GM21619 (cell line): ENCODE measurements around the gene RAMP2.
"Not testable (repeated sequence)": the region's sequence is repeated elsewhere in the genome, so short reads cannot be mapped to it uniquely, and the experiment has no call there.

Experiments
- ATAC-seq: cut with Tn5 transposase; IDR thresholded peaks from one replicate; pipeline ENCODE4 v1.9.1; 2021; ENCODE audit not compliant: unreplicated experiment

RAMP2 gene, protein sequence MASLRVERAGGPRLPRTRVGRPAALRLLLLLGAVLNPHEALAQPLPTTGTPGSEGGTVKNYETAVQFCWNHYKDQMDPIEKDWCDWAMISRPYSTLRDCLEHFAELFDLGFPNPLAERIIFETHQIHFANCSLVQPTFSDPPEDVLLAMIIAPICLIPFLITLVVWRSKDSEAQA

DNA sequence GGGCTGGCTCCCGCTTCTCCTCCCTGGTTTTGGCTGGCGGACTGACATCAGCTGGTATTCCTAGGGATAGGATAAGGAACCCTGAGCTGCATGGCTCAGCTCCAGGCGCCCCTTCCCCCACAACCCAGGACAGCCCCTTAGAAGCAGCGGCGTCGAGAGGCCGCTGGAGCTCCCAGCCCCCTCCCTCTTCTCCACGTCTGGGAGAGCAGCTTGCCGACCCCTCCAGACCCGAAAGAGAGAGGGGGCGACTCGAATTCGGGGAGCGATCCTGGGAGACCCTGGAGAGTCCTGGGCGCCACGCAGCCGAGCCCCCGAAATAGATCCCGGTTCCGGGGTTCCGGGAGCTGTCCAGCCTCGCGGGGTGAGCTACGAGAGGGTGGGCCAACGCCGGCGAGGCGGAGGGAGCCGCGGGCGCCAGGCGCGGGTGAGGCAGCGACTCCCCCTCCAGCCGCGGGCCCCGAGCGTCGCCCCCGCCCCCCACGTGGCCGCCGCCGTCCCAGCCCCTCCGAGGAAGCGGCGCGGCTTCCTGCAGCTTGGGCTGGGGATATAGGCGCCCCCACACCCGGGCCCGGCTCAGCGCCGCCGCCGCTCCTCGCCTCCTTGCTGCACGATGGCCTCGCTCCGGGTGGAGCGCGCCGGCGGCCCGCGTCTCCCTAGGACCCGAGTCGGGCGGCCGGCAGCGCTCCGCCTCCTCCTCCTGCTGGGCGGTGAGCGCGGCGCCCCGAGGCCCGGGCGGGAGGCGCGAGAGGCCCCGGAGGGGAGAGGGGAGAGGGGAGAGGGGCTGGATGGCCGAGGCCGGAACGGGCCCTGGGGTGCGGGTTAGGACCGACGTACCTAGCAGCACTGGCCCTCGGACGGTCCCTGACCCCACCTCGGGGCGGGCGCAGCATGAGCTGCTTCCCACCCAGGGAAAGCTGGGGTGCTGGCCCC is at the start of gene RAMP2:
Gene RAMP2 (plus strand): TSS at position 576 of the 930 bp plus-strand sequence. CDS start 35 bp downstream, at position 611.
- no peak for ATAC-seq

DNA sequence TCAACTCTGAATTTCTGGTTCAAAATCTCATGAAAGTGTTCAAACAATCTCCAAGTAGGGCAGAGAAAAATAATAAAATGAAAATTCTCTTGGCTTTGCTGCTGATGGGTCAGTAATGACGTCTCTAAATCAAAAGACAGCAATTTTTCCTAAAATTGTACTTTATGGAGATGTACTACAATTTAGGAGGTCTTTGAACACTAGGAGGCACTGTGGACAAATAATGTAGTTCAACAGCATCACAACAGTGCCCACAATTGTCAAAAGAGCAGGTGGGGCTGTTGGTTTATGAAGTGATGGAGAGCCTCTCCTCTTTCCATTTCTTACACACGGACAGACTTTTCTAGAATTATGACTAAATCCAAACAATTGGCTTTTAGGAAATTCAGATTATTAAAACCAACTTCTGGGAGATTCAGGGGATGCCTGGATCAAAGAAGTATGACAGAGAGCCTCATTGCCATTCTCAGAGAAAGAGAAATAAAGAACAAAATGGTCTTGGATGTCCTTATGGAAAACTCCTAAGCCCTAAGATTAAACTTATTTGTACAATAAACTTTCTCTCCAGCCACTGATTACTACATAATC is 39.9 kb upstream of the RAMP2 start:
- ATAC-seq, result no peak

DNA sequence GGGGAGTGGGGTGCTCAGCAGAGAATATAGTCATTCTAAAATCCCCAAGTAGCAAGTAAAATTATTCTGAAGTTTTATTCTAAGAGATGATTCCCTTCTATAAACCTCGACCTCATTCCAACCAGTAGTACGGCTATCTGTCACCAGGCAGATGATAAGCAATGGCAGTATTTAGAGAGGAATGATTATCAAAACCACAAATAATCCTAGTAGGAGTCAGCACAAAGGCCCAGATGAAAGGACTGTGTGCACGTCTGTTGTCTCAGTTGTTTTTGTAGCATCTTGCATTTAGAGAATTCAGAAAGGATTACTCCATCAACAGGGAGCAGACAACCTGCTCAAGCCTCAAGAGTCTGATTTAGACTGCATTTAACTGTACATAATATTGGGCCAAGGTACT is 37.4 kb upstream of the RAMP2 start:
- ATAC-seq, result no peak

DNA sequence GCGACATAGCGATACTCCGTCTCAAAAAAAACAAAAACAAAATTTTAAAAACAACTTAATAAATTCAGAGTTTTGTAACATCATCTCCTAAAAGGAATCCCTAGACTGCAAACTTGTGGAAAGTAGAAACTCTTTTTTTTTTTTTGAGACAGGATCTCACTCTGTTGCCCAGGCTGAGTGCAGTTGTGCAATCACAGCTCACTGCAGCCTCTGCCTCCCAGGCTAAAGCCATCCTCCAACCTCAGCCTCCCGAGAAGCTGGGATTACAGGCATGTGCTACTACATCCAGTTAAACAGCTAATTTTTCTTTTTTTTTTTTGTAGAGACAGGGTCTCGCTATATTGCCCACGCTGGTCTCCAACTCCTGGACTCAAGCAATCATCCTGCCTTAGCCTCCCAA is 35.9 kb upstream of the RAMP2 start:
- ATAC-seq, result no peak

DNA sequence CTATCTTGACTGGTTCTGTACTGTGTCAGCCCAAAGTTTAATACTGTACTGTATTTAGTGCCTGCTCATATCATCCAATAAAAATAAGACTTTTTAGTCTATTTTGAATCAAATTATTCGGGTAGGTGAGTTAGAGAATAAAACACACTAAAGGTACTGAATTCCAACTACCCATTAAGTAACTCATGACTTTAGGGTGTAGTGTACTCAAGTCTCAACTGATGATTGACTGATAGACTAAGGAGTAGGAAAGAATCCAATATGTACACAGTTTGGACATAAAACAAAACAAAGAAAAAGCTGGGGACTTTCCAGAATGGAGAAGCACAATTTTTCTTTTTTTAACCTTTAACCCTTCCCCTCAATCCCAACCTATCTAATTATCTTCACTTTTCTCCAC is 20.3 kb upstream of the RAMP2 start:
- no peak for ATAC-seq

DNA sequence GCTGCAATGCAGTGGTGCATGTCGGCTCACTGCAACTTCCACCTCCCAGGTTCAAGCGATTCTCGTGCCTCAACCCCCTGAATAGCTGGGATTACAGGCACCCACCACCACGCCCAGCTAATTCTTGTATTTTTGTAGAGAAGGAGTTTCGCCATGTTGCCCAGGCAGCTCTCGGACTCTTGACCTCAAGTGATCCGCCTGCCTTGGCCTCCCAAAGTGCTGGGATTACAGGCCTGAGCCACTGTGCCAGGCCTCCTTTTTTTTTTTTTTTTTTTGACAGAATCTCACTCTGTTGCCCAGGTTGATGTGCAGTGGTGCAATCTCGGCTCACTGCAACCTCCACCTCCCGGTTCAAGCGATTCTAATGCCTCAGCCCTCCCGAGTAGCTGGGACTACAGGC is 18.1 kb upstream of the RAMP2 start:
- not testable (repeated sequence) for ATAC-seq

DNA sequence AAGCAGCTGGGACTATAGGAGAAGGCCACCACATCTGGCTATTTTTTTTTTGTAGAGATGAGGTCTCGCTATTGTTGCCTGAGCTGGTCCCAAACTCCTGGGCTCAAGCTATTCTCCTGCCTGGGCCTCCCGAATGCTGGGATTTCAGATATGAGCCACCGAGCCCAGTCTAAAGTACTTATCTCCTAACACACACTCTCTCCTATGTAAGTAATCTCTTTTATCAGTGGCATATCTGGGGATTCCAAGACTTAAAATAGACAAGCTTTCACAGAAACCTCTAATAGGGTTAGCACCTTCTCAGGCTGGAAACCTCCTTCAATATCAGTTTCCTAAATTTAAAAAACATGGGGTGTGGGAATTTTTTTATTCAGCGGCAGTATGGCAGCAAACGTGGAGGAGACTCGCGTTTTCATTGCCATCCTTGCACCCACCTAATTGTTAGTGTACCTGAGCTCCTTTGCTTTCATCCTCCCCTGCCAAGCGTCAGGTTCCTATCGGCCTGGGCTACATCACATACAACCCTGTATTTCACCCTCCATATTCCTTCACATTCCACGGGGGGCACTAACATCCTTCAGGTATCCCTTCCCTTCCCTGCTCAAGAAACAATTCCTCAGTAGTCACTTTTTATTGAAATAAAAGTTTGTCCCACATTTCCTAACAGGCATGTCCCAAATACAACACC is 17.3 kb upstream of the RAMP2 start:
- no peak for ATAC-seq

DNA sequence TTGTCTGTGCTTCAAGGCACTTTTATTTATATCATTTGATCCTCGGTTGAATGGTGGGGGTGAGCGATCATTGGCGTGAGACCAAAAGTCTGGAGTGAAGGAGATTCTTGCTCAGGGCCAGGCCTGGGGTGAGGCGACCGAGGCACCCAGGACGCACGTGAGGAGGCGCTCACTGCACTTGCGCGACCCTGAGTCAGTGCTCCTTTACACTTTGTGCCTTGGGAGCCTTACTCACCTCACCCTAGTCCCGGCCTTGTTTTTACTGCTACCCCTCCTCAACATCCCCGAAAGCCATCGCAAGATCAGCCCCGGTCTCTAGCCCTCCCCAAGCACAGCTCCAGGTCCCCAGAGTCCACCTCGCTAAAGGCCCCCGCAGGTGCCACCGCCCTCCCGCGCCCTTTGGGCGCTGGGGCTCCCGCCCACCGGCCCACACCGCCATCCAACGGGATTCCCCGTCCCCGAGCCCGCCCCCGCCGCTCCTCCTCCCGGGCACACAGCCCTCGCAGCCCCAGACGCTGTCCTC is 16.7 kb upstream of the RAMP2 start:
- peak; percentile 44 for ATAC-seq

DNA sequence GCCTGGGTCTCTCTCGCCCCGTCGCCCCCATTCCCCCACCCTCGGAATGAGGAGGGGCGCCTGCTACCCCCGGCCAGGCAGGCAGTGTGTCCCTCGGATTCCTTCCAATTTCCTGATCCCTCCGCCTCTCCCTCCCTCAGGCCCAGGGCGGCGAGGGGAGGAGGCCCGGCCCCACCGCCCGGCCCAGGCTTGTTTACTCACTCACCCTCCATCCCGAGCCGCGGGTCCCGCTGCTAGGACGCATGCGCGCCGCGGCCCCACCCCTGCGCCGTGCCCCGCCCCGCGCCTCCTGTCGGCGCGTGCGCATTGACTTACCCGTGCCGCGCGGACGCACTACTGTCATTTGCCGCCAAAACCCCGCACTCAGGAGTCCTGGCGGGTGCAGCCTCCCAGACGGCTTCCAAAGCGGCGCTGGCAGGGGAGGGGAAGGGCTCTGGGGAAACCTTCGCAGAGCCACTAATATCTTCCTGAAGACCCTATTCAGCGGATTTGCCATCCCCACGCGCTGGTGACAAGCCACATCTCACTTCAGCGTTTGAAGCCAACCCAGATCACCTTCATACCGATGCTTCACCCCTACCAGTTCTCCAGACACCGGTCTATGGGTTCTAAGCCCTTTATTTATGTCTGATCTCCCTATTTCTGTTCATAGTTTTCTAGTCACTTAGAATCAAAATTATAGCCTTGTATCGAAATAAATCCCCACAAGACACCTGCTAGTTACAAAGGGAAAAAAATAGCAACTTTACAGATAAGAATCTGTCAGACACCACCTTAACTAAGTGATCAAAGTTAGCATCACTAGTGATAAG is 16.0 kb upstream of the RAMP2 start, which contains the start of gene EZH1:
Gene EZH1 (minus strand): TSS at position 235 of the 812 bp plus-strand sequence. CDS start 16,099 bp downstream, outside the sequence.
- peak; percentile 69 for ATAC-seq

DNA sequence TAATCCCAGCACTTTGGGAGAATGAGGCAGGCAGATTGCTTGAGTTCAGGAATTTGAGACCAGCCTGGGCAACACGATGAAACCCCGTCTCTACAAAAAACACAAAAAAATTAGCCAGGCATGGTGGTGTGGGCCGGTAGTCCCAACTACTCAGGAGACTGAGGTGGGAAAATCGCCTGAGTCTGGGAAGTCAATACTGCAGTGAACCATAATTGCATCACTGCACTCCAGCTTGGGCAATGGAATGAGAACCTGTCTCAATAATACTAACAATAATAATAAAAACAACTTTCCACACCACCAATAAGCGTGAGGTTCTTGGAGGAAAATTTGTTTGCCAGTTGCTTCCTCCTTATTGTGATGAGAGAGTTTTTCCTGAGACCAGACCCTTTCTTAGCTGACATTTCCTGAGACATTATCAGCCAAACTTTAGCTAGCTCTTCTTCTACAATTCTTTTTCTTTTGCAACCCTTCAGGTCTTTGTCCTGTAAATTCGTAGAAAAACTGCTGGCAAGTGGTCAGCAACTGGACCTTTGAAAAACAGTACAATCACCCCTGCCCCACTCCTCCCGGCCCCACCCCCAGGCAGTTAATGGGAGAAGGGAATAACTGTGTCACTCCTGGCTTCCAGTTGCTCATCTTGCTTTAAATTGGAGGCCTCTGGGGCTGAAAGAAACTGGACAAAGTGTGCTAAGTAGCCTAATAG is 12.7 kb upstream of the RAMP2 start:
- ATAC-seq, result no peak

DNA sequence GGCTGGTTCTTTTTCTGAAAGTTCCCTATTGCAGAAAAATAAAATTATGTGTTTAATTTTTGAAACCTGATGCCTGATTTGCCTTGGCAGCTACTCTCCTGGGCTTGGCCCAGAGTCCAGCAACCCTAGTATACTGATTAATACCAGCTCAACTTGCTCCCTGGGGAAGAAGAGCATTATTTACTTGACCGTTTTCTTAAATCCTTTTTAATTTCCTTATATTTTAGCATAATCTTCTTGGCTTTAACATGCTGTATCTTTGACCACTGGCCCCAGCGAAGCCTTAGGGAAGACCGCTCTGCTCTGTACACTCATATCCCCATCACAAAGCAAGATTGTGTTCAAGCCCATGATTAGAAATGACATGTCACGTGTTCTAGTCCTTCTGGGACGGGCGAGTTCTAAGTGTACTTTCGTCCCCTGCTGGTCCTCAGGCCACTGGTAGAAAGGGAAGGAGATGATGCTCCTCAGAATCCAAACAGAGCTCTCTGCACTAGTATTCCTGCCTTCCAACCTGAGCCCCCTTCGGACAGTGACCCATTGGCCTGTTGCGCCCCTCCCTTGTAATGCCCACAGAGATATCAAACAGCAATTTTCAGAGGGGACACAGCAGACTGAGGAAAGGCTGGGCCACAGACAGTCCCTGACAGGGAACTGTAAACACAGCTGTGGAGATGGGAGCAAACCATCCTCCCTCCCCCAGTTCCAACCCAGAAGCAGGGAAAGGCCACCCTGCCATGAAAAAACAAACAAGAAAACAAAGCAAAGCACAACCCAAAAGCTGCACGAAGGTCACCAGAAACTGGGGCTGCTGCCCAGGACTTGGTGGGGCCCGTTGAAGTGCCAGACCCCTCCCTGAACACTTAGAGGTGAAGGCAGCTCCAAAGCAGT is 11.9 kb upstream of the RAMP2 start:
- no peak for ATAC-seq

DNA sequence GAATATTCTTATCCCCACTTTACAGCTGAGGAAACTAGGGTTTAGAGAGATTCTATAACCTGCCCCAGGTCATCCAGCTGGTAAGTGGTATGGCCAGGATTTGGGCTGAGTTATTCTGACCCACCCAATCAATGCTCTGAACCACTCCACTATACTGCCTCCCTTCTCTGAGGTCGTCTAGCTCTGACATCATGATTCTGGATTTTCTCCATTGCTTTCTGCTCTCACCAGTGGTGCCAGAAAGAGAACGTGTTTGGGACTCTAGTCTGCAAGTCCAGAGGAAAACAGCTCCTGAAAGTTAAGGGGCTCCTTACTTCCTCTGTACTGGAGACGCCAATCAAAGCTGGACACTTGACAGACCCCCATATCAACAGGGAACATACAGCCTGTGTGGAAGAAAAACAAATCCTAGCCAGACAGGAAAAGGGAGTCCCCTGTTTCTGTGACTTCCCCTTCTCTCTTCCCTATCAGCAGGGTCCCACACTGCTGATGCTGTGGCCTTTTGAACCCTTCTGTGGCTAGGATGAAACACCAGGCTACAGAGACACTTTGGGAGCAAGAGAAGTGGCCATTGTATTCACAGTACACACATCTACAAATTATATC is 10.2 kb upstream of the RAMP2 start:
- no peak for ATAC-seq

DNA sequence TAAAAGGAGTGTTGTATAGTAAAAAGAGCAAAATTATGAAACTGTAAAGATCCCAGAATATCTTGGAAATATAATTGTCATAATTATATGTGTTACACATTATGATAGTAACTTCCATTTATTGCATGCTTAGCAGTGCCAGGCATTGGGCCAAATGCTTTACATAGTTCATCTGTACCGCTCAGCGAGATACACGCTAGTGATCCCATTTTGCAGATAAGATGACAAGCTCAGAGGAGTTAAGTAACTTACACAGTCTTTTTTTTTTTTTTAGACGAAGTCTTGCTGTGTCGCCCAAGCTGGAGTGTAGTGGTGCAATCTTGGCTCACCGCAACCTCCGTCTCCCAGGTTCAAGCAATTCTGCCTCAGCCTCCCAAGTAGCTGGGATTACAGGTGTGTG is 9.4 kb upstream of the RAMP2 start:
- no peak for ATAC-seq

DNA sequence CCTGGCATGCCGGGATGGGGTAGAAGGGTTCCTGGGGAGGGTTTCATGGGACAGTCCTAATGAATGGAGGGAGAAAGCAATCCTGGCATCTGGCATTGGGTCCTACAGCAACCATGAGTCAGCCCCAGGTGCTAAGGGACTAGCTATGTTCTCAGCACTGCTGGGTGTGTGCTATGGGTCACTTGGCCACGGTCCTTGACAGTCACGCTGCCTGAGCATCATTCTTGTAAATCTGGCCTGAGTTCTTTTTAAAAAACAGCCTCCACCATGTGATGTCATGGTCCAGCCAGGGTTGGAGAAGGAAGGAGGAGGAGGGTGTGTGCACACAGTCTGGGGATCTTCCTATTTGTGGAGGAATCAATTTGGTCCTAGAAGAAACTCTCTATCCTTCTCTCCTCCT is 6.2 kb upstream of the RAMP2 start:
- ATAC-seq, result no peak

DNA sequence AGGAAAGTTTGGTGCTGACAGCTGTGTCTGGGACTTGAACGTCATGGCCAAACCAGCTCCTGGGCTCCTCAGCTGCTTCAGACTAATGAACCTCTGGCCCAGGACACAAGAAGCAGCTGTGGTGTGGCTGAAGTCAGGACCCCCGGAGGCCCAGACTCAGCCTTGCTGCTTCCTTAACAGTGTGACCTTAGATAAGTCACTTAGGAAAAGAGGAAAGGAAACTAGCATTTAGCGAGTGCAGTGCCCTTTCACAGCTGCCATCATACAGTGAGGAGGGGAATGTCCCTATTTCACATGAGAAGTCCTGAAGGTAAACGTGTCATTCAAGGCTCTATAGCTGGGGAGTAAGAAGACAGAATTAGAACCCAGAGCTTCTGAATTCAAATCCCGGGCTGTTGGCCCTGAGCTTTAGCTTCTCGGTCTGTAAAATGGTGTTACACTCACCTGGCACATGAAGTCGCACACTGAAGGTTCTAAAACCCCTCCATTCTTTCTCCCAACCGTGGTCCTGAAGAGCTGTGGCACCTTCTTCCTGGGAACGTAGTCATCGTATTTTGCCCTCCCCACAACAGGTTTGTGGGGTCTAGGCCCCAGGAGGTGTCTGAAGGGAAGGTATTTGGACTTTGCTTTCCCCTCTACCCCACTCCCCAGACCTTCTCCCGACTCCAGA is 910 bp upstream of the RAMP2 start:
- peak; percentile 76 for ATAC-seq

DNA sequence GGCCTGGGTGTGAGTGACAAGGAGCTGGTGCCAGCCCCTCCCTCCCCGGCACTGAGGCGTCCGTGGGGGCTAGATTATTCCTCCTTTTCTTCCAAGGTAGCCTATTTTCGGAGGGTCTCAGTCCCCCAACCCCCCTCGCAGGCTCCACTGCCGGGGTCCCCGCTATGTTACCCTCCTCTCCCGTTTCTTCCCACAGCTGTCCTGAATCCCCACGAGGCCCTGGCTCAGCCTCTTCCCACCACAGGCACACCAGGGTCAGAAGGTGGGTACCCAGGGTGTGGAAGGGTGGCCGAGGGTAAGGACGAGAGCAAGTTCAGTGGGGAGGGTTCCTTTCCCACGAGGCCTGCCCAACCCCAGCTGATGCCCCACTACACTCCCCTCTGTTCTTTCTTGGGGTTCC is 611 bp downstream of the RAMP2 start:
- ATAC-seq, result no peak

DNA sequence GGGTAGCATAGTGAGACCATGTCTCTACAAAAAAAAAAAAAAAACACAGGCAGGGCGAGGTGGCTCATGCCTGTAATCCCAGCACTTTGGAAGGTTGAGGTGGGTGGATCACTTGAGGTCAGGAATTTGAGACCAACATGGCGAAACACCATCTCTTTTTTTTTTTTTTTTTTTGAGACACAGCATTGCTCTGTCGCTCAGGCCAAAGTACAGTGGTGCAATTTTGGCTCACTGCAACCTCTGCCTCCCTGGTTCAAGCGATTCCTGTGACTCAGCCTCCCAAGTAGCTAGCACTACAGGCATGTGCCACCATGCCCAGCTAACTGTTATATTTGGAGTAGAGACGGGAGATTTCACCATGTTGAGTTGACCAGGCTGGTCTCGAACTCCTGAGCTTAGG is 5.1 kb downstream of the RAMP2 start:
- no peak for ATAC-seq

DNA sequence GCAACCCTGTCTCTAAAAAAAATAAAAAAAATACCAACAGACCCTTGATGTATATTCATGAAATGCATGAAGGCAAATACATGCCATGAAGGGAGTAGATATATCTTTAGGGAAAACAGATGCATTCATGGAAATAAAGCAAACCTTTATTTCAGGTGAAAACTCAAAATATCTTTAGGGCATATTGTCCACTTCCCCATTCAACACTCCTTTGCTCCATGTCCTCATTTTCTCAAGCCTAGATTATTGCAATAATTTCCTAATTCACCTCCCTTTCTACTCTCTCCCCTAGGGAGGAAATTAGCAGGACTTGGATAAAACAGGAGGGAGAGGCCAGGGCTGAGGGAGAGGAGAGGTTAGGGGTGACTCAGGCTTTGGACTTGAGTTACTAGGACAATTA is 6.5 kb downstream of the RAMP2 start:
- no peak for ATAC-seq
